ENCODE measurements around the gene MOB1B.

- TF ChIP-seq CTCF (IDR thresholded peaks at IDR 0.05) (no peak), ZFX (IDR thresholded peaks at IDR 0.05; ENCODE audit: borderline replicate concordance) (no peak)
These were observed 38.0 kb downstream of the MOB1B start for GRCh38 chr4:70940134-70940533.
